ENCODE measurements around the gene ARMH3. TPM values are rescaled to one million over a fixed set of nuclear protein-coding genes. Genes with fewer than 3 reads are reported as not detected.

The ARMH3 gene
- total RNA-seq, 1 donor from 2014 or later, result 6.3 TPM

GRCh38 chr10:101831169-101831811, 224.7 kb downstream of the ARMH3 start:
- no peak for TF ChIP-seq CTCF (IDR thresholded peaks at IDR 0.05; ENCODE audit: insufficient read depth, low read length, severe bottlenecking)
- Histone ChIP-seq H3K36me3 (ENCODE audit: control insufficient read depth, insufficient read depth, low read length) (peaks cover 1% of the 10 kb centered on the region), H3K27me3 (ENCODE audit: control insufficient read depth, insufficient read depth, low read length) (no peaks in the 10 kb centered on the region), H3K4me3 (ENCODE audit: low read depth, low read length) (peak overlapping the region; percentile 49)
- DNase-seq (ENCODE audit: low read depth), result no peak
- peak; percentile 95 for FAIRE-seq

- H3K36me3 ChIP-seq (ENCODE audit: control insufficient read depth, insufficient read depth, low read length), result peaks cover 1% of the 10 kb centered on the region
- DNase-seq (ENCODE audit: low read depth) (peak; percentile 73), FAIRE-seq (peak; percentile 86)
- peak overlapping the region; percentile 49 for H3K4me3 ChIP-seq (ENCODE audit: low read depth, low read length)
- H3K27me3 ChIP-seq (ENCODE audit: control insufficient read depth, insufficient read depth, low read length), result no peaks in the 10 kb centered on the region
- TF ChIP-seq CTCF (IDR thresholded peaks at IDR 0.05; ENCODE audit: insufficient read depth, low read length, severe bottlenecking), result no peak
Measured at GRCh38 chr10:101830322-101831168, 225.4 kb downstream of the ARMH3 start.

GRCh38 chr10:101829561-101830315, 226.2 kb downstream of the ARMH3 start:
- no peak for DNase-seq (ENCODE audit: low read depth)
- no peak for FAIRE-seq
- no peak for TF ChIP-seq CTCF (IDR thresholded peaks at IDR 0.05; ENCODE audit: insufficient read depth, low read length, severe bottlenecking)
- Histone ChIP-seq H3K27me3 (ENCODE audit: control insufficient read depth, insufficient read depth, low read length) (no peaks in the 10 kb centered on the region), H3K36me3 (ENCODE audit: control insufficient read depth, insufficient read depth, low read length) (peaks cover 1% of the 10 kb centered on the region), H3K4me3 (ENCODE audit: low read depth, low read length) (peak overlapping the region; percentile 49)

- no peak for FAIRE-seq
- no peaks in the 10 kb centered on the region for H3K27me3 ChIP-seq (ENCODE audit: control insufficient read depth, insufficient read depth, low read length)
- no peak for DNase-seq (ENCODE audit: low read depth)
- H3K36me3 ChIP-seq (ENCODE audit: control insufficient read depth, insufficient read depth, low read length), result peaks cover 1% of the 10 kb centered on the region
- no peak for TF ChIP-seq CTCF (IDR thresholded peaks at IDR 0.05; ENCODE audit: insufficient read depth, low read length, severe bottlenecking)
- peak overlapping the region; percentile 31 for H3K4me3 ChIP-seq (ENCODE audit: low read depth, low read length)
Measured at GRCh38 chr10:101828766-101829551, 227.0 kb downstream of the ARMH3 start.

- Histone ChIP-seq H3K27me3 (ENCODE audit: control insufficient read depth, insufficient read depth, low read length) (no peaks in the 10 kb centered on the region), H3K36me3 (ENCODE audit: control insufficient read depth, insufficient read depth, low read length) (peaks cover 1% of the 10 kb centered on the region), H3K4me3 (ENCODE audit: low read depth, low read length) (no peak overlapping the region)
- TF ChIP-seq CTCF (IDR thresholded peaks at IDR 0.05; ENCODE audit: insufficient read depth, low read length, severe bottlenecking), result no peak
- FAIRE-seq (no peak), DNase-seq (ENCODE audit: low read depth) (no peak)
Measured at GRCh38 chr10:101827919-101828600, 227.9 kb downstream of the ARMH3 start.

All from bronchial epithelial cell (primary cell).